ENCODE data around the gene SCAMP4.

Gene SCAMP4

DNA sequence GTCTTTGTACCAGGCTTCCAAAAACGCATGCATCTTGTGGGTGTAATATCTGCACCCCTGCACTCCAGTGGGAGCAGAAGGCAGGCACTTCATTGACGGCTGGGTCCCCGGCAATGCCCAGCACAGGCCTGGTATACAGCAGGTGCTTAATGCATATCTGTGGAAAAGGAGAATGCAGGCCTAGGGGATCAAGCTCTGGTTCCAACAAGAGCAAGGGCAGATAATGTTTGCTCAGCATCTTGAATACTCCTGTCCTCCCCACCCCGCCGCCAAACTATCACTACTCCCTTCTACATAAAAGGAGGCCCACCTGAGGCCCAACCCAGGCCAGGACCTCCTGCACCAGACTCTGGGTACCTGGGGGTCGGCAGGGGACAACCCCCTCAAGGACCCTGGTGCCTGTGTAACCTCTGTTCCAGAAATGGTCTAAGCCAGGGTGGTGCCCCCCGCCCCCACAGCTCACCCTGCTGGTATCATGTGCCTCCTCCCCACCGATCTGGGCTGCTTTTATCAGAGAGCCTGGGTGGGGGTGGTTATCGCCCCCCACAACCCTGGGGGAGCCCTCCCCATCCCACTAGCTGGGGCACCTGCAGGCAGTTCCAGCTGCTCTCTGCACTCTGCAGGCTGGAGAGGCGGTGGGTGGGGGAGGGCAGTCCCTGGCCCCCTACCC, 46.7 kb upstream of the SCAMP4 start:
- TF ChIP-seq, protein P1, sequence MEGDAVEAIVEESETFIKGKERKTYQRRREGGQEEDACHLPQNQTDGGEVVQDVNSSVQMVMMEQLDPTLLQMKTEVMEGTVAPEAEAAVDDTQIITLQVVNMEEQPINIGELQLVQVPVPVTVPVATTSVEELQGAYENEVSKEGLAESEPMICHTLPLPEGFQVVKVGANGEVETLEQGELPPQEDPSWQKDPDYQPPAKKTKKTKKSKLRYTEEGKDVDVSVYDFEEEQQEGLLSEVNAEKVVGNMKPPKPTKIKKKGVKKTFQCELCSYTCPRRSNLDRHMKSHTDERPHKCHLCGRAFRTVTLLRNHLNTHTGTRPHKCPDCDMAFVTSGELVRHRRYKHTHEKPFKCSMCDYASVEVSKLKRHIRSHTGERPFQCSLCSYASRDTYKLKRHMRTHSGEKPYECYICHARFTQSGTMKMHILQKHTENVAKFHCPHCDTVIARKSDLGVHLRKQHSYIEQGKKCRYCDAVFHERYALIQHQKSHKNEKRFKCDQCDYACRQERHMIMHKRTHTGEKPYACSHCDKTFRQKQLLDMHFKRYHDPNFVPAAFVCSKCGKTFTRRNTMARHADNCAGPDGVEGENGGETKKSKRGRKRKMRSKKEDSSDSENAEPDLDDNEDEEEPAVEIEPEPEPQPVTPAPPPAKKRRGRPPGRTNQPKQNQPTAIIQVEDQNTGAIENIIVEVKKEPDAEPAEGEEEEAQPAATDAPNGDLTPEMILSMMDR (IDR thresholded peaks at IDR 0.05; ENCODE audit: unreplicated experiment in 3 of 3), result no peak
- Mint-ChIP-seq H3K4me1 (peaks cover 35% of the 10 kb centered on the region), H3K27me3 (ENCODE audit: low read depth) (peaks cover 10% of the 10 kb centered on the region), H3K4me3 (peak overlapping the region; percentile 21 to 55 (median 31)), H3K36me3 (ENCODE audit: low read depth) (no peaks in the 10 kb centered on the region), H3K27ac (peak overlapping the region in 1 of 3 experiments; percentile 25), H3K9me3 (no peaks in the 10 kb centered on the region)

- H3K27ac Mint-ChIP-seq, result peak overlapping the region; percentile 6 to 89 (median 73)
- H3K9me3 Mint-ChIP-seq, result no peaks in the 10 kb centered on the region
- H3K4me3 Mint-ChIP-seq, result peak overlapping the region; percentile 62 to 82 (median 76)
- TF ChIP-seq, protein P1 (IDR thresholded peaks at IDR 0.05; ENCODE audit: unreplicated experiment in 3 of 3), result no peak
- no peaks in the 10 kb centered on the region for H3K36me3 Mint-ChIP-seq (ENCODE audit: low read depth)
- peaks cover 10% of the 10 kb centered on the region for H3K27me3 Mint-ChIP-seq (ENCODE audit: low read depth)
- peaks cover 34% of the 10 kb centered on the region for H3K4me1 Mint-ChIP-seq
These were observed 45.8 kb upstream of the SCAMP4 start for GRCh38 chr19:1859331-1859781.

DNA sequence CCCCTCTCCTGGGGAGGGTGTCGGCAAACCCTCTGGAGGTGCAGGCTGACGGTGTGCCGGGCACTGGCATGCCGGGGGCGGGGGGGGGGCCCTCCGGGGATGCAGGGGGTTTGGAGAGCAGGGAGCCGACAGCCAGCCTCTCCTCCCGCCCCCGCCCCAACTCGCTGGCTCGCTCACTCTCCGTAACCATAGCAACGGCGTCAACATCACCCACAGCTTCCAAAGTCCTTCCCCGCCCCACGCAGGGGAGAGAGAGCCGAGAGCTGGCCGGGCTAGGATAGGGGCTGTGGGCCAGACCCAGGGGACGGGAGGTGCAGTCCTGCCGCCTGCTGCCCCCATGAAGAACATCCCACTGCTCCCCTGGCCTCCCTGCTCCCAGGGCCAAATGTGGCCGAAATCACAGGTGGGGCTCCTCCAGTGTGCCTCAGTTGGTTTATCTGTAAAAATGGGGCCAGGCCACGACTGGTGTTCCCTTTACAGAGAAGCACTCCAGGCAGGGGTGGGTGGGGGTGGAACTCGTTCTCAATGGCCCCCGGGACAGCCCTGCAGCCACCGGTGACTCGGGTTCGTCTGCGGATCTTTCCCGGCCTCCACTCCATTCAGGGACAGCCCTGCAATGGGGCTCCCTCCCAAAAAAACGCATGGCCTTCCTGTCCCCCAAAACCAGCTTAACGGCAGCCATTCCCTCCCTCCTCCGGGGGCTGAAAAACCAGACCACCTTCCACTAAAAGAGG, 45.0 kb upstream of the SCAMP4 start:
- H3K27ac Mint-ChIP-seq, result no peak overlapping the region
- H3K9me3 Mint-ChIP-seq, result no peaks in the 10 kb centered on the region
- TF ChIP-seq, protein P1 (IDR thresholded peaks at IDR 0.05; ENCODE audit: unreplicated experiment in 3 of 3), result no peak
- peaks cover 26% of the 10 kb centered on the region for H3K4me1 Mint-ChIP-seq
- peak overlapping the region; percentile 34 to 91 (median 88) for H3K4me3 Mint-ChIP-seq
- no peaks in the 10 kb centered on the region for H3K36me3 Mint-ChIP-seq (ENCODE audit: low read depth)
- peaks cover 10% of the 10 kb centered on the region for H3K27me3 Mint-ChIP-seq (ENCODE audit: low read depth)

GRCh38 chr19:1860821-1861598, 44.2 kb upstream of the SCAMP4 start:
- peak overlapping the region in 2 of 3 experiments; percentile 7 to 33 for H3K27ac Mint-ChIP-seq

GRCh38 chr19:1861599-1862031, 43.6 kb upstream of the SCAMP4 start:
- H3K4me1 Mint-ChIP-seq, result peaks cover 20% of the 10 kb centered on the region
- H3K27ac Mint-ChIP-seq, result peak overlapping the region; percentile 7 to 69 (median 32)
- TF ChIP-seq, protein P1 (IDR thresholded peaks at IDR 0.05; ENCODE audit: unreplicated experiment in 3 of 3), result no peak
- no peaks in the 10 kb centered on the region for H3K9me3 Mint-ChIP-seq
- no peaks in the 10 kb centered on the region for H3K36me3 Mint-ChIP-seq (ENCODE audit: low read depth)
- peak overlapping the region; percentile 85 to 91 (median 88) for H3K4me3 Mint-ChIP-seq
- H3K27me3 Mint-ChIP-seq (ENCODE audit: low read depth), result peaks cover 10% of the 10 kb centered on the region

More at GRCh38 chr19:1860821-1861598, 44.2 kb upstream of the SCAMP4 start:
- no peaks in the 10 kb centered on the region for H3K9me3 Mint-ChIP-seq
- TF ChIP-seq, protein P1 (IDR thresholded peaks at IDR 0.05; ENCODE audit: unreplicated experiment in 3 of 3), result no peak
- H3K4me1 Mint-ChIP-seq, result peaks cover 20% of the 10 kb centered on the region
- peak overlapping the region; percentile 85 to 91 (median 88) for H3K4me3 Mint-ChIP-seq
- H3K36me3 Mint-ChIP-seq (ENCODE audit: low read depth), result no peaks in the 10 kb centered on the region
- peaks cover 10% of the 10 kb centered on the region for H3K27me3 Mint-ChIP-seq (ENCODE audit: low read depth)
